NCI-H2081 (cell line): ENCODE measurements around the gene DIS3.
"Not testable (repeated sequence)": the region's sequence is repeated elsewhere in the genome, so short reads cannot be mapped to it uniquely, and the experiment has no call there.

ENCODE experiments used
- DNase-seq, 2 experiments: peaks; one replicate each; lab custom pipeline; 2025; lab: John Stamatoyannopoulos, UW

DIS3 gene

DNA sequence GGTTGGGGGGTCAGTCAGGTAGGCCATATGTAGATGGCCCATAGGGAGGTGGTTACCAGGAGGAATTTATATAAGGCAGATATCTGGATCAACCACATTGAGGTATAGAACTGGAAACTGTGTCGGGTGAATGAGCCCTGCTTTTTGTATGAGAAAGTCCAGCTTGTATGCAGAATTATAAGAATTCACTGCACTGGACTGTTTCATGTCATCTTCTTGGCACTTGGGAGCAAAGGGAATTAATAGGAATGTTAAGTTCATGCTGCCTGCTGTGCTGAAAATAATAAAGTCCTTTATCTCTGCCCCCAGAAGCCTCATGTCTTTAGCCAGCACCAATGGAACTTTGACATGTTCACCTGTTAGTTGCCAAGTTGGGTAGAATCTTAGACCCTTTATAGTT, 41.7 kb downstream of the DIS3 start:
- DNase-seq: no peak

DNA sequence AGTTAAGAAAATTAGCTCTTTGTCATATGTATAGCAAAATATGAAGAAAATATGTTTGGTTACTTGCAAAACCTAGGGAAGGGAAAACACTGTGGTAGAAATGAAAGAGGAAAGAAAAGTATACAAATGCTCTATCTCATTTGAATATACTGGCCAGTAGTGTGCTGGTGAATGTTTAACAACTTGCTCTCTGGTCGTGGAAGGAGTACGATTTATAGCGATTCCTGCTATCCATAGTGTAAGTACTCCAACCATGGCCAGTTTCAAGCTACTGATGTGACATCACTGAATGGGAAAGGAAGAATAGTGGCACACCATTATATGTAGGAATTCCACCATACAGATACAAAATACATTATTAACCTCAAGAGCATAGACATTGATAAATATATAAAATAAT, 44.7 kb downstream of the DIS3 start:
- no peak for DNase-seq

DNA sequence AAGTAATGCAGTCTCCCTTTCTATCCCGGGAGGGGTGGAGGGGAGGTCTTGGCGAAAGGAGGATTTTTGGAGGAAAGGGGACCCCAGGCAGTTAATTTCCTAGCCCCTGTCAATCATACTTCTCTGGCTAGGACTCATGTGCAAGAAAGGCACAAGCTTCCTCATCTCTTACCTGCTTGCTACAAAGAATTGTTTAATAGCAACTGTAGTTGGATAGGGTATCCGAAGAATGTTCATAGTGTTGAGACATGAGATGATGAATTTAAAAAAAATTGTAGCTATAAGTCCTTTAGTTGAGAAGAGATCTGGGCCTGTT, 53.5 kb downstream of the DIS3 start:
- DNase-seq: no peak

DNA sequence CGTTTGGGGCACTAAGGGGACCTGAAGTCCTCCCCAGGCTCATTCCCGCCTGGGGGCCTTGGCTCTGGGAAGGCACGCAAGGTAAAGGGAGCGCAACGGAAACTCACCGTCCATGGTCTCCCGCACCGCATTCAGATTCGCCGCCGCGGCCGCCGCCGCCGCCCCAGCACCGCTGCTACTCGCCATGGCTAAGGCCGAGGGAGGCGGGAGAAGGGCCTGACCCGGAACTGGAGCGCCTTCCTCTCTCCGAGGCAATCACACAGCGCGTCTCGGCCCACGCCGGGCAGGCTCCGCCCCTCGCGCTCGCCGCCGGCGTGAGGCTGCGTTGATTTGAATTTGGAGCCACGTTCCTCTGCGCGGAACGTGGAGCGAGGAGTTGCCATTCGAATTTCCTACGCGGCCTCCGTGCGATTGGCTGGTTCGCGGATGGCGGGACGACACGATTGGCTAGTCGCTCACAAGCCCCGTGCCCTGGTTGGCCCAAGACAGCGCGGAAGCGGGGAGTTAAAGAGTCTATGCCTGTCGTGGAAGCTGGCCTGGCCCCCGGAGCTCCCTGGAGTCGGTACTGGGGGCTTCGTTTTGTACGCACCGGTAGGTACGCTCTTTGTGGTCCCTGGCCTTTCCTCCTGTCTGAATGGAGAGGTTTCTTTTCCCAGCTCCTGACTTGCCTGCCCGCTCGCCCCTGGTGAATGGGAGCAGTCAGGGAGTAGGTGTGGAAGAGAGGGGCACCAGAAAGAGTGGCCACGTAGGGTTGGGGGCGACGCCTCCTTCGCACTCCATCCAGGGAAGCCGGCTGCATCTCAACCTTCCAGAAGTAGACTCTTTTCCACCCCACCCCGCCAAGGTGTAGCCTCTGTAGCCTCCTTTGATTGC, 54.0 kb downstream of the DIS3 start, which contains the start of the genes BORA and MZT1:
TSS of gene BORA (plus strand) at position 507 of the 873 bp plus-strand sequence. CDS start 1,018 bp downstream, outside the sequence.
TSS of gene MZT1 (minus strand) at position 213 of the 873 bp plus-strand sequence. CDS start at position 186, 27 bp downstream.
- DNase-seq: peak; percentile 94 to 98

DNA sequence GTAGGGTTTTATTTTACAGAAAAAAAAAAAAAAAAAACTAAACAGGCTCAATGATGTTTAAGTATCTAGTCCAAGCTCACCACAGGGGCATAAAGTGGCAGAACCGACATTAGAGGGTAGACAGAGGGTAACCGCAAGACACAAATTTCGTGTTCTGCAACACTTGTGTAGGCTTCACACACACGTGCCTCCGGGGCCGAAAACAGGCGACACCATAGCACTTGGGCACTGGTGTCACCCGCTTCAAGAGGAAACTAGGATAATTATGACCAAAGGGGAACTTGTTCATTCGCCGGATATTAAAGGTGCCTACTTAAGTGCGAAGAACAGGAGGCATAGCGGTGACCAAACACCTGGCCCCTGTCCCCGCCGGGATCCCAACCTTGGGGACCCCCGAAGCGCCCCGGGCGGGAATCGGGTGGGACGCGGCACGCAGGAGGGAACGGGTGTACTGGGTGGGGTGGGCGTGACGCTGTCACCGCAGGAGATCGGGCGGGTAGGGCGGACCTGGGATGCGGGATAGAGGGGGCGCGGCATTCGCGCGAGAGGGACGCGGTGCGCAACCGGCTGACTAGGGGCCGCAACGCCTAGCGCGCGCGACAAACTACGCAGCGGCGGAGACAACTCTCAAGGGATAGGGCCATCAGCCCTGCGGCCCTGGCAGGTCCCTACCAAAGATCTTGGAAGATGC, 54.8 kb downstream of the DIS3 start:
- DNase-seq: peak; percentile 45 to 61

DNA sequence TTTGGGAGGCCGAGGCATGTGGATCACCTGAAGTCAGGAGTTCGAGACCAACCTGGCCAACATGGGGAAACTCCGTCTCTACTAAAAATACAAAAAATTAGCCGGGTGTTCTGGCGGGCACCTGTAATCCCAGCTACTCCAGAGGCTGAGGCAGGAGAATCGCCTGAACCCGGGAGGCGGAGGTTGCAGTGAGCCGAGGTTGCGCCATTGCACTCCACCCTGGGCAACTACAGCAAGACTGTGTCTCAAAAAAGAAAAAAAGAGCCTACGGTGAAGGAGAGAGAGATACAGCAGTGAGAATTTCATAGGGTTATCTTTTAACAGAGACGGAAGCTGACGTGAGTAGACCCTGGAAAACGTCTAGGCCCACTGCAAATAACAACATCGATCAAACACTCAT, 55.5 kb downstream of the DIS3 start:
- not testable (repeated sequence) for DNase-seq

DNA sequence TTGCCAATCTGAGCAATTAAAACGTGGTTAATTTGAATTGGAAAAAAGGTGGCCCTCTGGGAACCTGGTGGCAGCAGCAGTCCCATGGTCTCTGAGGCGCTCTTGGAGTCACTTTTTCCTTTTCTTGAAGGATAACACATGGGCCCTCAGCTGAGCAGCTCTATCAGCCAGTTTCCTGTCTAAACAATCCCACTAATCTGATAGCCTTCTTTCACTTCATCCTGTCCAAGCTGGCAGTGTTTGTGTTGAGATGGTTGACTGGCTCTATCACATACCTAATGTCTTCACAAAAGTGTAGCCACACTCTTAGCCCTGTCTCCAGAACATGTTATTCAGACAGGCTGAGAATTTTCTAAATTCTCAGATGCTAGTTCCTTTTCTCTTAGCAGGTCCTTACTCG, 64.9 kb downstream of the DIS3 start:
- no peak for DNase-seq
